ENCODE results near the gene CSRNP3.

GRCh38 chr2:165431014-165431413 is 38.5 kb upstream of the CSRNP3 start:
- TF ChIP-seq, protein P1, sequence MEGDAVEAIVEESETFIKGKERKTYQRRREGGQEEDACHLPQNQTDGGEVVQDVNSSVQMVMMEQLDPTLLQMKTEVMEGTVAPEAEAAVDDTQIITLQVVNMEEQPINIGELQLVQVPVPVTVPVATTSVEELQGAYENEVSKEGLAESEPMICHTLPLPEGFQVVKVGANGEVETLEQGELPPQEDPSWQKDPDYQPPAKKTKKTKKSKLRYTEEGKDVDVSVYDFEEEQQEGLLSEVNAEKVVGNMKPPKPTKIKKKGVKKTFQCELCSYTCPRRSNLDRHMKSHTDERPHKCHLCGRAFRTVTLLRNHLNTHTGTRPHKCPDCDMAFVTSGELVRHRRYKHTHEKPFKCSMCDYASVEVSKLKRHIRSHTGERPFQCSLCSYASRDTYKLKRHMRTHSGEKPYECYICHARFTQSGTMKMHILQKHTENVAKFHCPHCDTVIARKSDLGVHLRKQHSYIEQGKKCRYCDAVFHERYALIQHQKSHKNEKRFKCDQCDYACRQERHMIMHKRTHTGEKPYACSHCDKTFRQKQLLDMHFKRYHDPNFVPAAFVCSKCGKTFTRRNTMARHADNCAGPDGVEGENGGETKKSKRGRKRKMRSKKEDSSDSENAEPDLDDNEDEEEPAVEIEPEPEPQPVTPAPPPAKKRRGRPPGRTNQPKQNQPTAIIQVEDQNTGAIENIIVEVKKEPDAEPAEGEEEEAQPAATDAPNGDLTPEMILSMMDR (IDR thresholded peaks at IDR 0.05) = no peak
- TF ChIP-seq POLR2A (IDR thresholded peaks at IDR 0.05; ENCODE audit: low read length) = no peak
- no peak for TF ChIP-seq MAX (IDR thresholded peaks at IDR 0.05)
- TF ChIP-seq EP300 (IDR thresholded peaks at IDR 0.05) = no peak
- TF ChIP-seq HOXA7 (CRISPR knock-in tag; IDR thresholded peaks at IDR 0.05) = no peak
- TF ChIP-seq USF2 (IDR thresholded peaks at IDR 0.05) = no peak
- no peak for TF ChIP-seq GATA3 (IDR thresholded peaks at IDR 0.05; ENCODE audit: borderline replicate concordance)
- no peak for TF ChIP-seq CEBPB (IDR thresholded peaks at IDR 0.05)
